GM19397 (cell line): ENCODE measurements around the gene SLC9A5.

ENCODE experiments used
- ATAC-seq: cut with Tn5 transposase; IDR thresholded peaks from one replicate; pipeline ENCODE4 v1.9.1; 2021; ENCODE audit warnings: mild to moderate bottlenecking, moderate library complexity; ENCODE audit not compliant: unreplicated experiment

SLC9A5 gene, protein sequence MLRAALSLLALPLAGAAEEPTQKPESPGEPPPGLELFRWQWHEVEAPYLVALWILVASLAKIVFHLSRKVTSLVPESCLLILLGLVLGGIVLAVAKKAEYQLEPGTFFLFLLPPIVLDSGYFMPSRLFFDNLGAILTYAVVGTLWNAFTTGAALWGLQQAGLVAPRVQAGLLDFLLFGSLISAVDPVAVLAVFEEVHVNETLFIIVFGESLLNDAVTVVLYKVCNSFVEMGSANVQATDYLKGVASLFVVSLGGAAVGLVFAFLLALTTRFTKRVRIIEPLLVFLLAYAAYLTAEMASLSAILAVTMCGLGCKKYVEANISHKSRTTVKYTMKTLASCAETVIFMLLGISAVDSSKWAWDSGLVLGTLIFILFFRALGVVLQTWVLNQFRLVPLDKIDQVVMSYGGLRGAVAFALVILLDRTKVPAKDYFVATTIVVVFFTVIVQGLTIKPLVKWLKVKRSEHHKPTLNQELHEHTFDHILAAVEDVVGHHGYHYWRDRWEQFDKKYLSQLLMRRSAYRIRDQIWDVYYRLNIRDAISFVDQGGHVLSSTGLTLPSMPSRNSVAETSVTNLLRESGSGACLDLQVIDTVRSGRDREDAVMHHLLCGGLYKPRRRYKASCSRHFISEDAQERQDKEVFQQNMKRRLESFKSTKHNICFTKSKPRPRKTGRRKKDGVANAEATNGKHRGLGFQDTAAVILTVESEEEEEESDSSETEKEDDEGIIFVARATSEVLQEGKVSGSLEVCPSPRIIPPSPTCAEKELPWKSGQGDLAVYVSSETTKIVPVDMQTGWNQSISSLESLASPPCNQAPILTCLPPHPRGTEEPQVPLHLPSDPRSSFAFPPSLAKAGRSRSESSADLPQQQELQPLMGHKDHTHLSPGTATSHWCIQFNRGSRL

DNA sequence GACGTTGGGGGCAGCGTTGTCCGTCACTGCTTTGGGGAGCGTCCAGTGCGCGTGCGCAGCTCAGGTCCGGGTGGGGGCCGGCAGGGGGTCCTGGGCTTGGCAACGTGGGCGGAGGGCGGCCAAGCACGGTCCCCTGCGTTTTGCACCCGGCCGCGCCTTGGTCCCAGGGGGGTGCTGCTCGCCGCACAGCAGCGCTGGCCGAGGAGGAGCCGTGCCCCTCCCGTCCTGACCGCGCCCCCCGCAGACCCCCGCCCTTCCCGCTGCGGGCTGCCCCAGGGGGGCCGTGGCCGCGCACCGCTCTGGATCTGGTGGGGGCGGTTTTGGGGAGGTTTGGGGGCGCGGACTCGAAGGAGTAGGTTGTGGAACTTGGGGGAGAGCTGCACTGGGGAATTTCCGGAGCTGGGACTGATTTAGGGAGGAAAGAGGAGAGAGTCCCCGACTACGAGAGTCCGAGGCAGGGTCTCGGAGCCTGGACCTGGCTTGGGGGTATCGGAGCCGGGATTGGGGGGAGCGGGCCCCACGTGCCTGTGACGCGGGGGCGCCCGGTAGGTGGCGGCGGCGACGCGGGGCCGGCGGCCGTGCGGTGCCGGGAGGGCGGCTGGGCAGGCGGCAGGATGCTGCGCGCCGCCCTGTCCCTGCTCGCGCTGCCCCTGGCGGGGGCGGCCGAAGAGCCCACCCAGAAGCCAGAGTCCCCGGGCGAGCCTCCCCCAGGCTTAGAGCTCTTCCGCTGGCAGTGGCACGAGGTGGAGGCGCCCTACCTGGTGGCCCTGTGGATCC, at the start of gene SLC9A5:
Gene SLC9A5 (plus strand): TSS at position 579 of the 777 bp plus-strand sequence. CDS start 36 bp downstream, at position 615.
- ATAC-seq: no peak

DNA sequence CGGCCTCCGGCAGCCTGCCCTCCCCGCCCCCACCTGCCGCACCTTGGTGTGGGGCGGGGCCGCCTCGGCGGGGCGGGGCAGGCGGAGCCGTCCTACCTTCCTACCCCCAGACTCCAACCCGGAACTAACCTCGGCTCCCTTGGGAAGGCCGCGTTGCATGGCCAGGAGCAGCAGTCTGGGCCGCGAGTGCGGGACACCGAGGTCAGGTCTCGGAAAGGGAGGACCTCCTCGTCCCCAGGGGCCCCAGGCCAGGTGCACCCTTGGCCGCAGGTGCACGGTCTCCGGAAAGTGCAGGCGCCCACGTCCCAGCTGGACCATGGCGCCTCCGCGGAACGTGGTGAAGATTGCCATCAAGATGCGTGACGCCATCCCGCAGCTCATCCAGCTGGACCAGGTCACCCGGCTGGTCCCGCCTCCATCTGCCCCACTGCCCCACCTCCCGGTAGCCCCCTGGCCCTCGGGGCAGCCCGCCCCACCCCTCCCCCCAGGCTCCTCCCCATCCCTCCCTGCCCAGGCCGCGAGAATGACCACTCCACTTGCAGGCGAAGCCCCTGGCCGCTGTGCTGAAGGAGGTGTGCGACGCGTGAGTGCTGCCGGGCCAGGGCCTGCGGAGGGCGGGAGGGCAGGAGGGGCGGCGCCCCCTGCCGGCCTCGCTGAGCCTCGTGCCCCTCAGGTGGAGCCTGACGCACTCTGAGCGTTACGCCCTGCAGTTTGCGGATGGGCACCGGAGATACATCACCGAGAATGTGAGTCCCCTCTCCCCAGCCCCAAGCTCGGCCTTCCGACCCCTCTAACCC, 49.6 kb upstream of the SLC9A5 start, which contains the start of gene ELMO3:
Gene ELMO3 (plus strand): TSS at position 121 of the 797 bp plus-strand sequence. CDS start 196 bp downstream, at position 317.
- ATAC-seq: no peak

DNA sequence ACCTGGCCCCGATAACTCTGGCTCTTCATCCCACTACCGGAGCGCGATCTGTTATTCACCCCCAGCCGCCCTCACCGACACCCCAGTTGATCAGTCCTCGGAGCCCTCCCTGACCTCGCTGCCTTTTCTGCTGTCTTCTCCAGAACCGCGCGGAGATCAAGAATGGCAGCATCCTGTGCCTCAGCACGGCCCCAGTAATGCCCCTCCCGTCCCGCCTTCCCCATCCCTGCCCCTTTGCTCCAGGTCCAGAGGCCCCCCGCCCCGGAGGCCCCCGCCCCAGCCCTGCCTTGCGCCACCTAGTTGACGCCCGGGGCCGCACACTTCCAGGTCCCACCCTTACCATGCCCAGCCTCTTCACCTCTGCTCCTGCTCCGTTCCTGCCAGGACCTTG, 49.0 kb upstream of the SLC9A5 start:
- no peak for ATAC-seq

DNA sequence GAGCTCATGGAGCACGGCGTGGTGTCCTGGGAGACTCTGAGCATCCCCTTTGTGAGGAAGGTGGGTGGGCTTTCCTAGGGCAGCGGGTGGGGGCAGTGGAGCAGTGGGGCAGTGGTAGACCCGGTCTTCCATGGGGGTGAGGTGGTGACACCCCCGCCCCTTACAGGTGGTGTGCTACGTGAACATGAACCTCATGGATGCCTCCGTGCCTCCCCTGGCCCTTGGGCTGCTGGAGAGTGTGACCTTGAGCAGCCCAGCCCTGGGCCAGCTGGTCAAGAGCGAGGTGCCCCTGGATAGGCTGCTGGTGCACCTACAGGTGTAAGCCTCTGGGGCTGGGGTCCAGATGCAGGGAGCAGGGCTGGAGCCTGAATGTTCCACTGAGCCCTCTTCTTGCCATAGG, 48.3 kb upstream of the SLC9A5 start:
- no peak for ATAC-seq

DNA sequence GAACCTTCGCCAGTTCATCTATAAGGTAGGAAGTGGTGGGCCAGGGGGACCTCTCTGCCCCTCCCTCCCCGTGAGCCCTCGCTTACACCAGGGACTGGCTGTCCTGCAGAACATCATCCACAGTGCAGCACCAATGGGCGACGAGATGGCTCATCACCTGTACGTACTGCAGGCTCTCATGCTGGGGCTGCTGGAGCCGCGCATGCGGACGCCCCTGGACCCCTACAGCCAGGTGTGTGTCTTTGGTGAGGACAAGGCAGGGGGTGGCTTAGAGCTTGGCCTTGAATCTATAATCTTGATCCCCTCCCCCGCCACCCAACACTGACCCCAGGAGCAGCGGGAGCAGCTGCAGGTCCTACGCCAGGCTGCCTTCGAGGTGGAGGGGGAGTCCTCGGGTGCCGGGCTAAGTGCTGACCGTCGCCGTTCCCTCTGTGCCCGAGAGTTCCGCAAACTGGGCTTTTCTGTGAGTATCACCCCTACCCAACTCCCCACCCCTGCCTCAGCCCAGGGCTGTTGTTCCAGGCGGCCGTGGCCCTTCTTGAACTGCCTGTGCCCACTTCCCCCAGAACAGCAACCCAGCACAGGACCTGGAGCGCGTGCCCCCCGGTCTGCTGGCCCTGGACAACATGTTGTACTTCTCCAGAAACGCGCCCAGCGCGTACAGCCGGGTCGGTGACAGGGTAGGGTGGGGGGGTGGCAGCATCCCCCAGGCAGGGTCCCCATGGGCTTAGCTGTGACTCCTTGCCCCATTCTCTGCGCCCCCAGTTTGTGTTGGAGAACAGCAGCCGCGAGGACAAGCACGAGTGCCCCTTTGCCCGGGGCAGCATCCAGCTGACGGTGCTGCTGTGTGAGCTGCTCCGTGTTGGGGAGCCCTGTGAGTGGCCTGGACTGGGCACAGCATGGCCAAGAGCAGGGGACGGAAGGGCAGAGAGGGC, 47.1 kb upstream of the SLC9A5 start:
- ATAC-seq: no peak

DNA sequence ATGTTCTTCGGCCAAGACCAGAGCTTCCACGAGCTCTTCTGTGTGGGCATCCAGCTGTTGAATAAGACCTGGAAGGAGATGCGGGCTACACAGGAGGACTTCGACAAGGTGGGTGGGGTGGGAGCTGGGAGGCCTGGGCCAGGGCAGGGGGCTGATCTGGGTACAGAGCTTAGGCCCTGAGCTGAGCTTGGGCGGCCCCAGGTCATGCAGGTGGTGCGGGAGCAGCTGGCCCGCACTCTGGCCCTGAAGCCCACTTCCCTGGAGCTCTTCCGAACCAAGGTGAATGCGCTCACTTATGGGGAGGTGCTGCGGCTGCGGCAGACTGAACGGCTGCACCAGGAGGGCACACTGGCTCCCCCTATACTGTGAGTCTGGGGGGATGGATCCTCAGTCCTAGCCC, 46.4 kb upstream of the SLC9A5 start:
- no peak for ATAC-seq

DNA sequence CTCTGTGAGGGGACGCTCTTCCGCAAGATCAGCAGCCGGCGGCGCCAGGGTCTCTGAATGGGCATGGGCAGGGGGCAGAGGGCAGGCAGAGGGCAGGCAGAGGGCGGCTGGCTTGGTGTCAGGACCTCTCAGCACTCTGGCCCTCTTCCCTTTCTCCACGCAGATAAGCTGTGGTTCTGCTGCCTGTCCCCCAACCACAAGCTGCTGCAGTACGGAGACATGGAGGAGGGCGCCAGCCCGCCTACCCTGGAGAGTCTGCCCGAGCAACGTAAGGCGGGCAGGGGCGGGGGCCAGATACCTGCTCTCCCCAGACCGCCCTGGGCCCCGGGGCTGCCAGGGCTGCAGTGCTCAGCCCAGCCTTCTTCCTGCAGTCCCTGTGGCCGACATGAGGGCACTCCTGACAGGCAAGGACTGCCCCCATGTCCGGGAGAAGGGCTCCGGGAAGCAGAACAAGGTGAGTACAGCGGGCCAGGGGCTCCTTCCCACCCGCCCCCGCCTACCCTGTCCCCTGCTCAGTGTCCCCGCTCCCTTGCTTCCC, 45.8 kb upstream of the SLC9A5 start:
- ATAC-seq: no peak

DNA sequence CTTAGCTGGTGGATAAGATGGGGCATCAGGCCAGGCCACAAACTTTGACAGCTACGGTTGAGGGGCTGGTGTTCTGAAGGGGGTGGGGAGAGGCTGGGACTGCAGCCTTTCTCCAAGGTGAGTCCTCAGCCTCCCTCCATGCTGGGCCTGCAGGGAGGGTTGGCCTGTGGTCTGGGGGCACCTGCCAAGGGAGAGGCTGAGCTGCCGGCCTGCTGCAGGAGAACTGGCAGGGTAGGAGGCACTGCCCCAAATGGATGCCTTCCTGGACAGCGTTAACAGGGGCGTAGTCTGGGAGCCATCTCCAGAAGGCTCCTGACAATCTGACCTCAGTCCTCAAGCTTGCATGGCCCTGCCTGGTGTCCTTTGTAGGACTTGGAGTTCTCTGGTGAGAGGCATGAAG, 44.7 kb upstream of the SLC9A5 start:
- no peak for ATAC-seq

DNA sequence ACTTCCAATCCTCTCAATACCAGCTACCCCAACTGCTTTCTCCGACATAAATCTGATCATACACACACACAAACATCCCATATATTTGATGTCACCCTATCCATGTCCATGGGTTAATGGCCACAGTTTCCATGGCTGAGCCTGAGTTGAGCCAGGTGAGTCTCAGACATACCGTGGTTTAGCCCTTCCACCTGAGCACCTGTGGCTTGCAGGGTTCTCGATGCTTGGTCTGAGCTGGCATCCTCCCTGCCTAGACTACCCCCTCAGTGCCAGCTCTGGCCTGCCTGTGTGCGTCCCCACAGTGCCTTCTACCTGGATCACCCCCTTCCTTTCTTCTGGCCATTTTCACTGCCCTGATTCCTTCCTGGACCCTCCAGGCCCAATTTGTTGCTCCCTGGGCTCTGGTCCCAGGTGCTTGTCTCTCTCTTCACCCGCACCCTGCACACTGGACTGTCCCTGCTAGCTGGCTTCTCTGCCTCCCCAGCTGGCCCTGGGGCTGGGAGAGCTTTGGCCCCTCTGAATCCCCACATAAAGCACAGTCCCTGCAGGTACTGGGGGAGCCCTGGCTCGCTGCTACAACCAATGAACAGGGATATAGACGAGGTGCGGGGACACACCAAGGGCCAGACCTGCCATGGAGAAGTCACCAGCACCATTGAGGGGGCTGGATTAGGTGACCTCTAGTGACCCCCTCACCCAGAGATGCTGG, 42.5 kb upstream of the SLC9A5 start:
- ATAC-seq: no peak

DNA sequence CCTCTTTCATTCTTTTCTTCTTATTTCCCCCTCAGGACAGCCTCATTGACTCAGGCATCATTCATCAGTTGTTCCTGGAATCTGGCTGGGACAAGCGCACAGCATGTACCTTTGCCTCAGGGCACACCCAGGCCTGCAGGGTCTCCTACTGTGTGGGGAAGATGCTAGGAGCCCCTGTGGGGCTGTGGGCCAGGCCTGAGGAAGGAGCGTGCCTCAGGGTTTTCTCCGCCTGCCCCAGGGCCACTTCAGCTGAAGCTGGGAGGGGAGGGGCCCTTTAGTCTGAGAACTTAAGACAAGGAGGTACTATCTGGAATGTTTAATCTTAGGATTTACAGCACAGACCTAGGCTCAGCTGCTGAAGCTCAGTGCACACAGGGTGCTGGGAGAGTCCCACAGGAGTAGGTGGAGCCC, 41.9 kb upstream of the SLC9A5 start:
- ATAC-seq: no peak

DNA sequence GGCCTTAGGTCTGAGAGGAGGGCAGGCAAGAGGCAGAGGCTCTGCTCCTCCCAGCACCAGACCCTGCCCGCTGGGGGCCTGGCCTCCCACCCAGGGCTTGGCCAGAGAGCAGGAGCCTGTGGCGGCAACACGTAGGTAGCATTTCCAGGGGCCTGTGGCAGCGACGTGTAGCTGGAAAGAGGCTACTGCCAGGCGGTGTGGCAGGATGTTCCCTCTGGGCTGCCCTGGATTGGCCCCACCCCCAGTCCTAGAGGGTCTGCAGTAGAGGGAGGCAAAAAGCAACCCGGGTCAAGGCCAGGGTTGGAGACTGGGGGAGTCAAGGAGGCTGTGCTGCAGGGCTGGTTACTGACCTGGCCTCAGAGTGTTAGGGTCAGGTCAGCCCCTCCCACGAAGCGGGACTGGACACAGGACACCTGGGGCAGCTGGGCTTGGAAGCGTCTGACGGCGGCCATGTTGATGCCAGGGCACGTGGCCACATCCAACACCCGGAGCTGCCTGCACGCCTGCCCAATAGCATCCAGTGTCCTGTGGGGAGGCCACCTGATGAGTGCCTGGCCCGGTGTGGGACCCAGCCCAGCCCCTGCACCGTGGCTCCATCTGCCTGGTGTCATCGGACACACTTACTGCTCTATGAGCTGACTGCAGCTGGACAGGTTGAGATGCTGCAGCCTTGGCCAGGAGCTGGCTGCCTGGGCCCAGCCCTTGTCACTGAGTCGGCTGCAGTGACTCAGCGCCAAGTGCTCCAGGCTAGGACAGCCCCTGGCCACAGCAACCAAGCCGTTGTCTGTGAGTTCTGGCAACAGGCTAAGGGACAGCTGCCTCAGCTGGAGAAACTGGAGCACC, 41.3 kb upstream of the SLC9A5 start:
- no peak for ATAC-seq

DNA sequence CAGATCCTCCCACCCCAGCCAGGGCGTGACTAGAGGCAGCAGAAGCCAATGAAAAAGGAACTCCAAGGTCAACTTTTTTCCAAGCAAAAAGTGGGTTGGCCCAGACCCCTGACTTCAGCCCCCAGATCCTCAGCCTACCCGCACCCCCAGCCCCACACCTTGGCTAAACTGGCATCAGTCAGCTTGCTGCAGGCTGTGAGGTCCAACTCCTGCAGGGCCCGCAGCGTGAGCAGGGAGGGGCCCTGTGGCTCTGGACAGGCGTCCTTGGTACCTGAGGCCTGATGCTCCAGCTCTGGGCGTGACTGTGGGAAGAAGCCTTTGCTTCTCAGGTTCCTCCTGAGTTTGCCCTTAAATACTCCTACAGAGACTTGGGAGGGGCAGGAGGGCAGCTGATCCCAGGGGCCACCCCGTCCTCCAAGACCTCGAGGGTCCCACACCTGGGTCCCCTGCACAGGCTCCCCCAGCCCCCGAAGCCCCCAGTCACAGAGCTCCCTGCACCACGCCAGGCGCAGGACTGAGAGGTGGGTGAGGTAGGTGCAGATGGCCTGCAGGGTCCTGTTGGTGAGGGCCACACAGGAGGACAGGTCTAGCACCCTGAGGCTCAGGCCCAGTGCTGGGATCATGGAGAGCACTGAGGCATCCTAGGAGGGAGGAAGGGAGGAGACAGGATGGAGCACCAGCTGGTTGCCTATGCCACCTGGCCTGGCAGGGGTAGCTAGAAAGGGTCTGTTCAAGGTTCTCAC, 40.5 kb upstream of the SLC9A5 start:
- ATAC-seq: no peak

DNA sequence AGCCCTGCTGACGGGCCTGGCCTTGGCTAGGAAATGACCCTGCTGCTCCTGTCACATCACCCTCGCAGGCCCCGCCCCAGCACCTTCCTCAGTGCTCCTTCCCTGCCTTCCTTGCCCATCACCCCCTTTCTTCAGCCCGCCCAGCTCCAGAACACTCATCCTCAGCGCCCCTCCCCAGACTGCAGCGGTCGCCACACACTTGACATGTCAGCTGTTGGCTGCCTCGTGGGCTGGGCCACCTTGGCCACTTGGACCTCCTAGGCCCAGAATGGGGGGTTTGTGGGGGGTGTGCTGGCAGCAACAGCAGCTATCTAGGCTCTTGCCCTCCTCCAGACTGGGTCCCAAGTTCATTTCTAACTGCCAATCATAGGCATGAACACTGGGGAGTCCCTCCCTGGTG, 39.2 kb upstream of the SLC9A5 start:
- no peak for ATAC-seq

DNA sequence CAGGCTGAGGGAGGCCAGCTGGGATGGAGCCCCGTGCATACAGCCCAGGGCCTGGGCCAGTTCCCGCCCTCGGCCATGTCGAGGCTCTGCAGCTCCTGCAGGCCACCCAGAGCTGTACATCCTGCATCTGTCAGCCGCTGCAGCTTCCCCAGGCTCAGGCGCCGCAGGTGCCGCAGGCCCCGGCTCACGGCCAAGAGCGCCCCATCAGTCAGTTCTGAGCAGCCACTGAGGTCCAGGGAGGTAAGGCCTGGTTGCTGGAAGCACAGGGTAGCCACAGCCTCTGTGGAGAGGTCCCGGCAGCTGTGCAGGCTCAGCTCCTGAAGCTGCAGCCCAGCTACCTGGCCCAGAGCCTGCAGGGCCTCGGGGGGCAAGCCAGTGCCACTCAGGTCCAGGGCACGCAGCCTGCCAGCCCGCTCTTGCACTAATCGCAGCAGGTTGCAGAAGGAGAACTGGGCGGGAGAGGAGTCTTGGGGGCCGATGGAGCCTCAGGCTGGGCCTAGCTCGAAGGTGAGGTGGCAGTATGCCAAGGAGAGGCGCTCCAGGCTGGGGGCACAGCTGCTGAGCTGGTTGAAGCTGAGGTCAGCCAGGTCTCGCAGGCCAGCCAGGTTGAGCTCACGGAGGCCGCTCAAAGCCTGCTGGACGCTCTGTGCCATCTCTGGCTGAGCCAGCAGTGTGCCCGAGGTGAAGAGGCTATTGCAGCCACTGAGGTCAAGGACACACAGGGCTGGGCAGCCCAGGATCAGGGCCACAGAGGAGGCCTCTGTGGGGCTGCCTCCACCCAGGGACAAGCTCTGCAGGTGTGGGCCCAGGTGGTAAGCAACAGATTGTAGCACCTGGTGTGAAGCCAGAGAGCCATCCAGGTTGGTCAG, 38.5 kb upstream of the SLC9A5 start:
- ATAC-seq: no peak

DNA sequence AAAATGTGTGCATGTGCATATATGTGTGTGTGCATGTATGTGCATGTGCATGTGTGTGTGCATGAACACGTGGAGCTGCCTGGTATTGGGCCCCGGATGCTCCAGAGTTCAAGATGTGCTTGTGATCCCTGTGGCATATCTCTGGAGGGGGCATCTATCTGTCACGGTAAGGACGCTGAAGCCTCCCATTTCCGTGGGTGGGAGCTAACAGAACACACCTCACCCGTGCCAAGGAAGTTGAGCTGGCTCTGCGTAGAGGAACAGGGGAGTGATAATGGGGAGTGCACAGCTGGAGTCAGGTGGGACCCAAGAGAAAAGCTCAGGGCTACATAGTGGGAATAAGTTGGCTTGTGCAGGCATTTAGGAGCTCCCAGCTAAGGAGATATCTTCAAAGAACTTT, 37.1 kb upstream of the SLC9A5 start:
- ATAC-seq: no peak

DNA sequence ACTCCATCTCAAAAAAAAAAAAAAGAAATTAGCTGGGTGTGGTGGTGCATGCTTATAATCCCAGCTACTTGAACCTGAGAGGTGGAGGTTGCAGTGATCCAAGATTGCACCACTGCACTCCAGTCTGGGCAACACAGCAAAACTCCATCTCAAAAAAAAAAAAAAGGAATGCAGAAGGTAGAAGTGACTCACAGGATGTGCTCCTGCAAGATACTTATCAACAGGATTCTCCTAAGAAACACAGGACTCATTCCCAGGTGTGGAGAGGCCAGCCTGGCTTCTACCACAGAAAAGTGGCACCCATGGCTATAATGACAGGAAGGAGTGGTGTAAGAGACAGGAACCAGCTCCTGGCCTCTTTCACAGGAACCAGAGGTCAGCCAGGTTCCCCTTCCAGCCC, 36.0 kb upstream of the SLC9A5 start:
- no peak for ATAC-seq
